ENCODE measurements around the gene TENM3.

The TENM3 gene

GRCh38 chr4:182532441-182532840, 289.2 kb downstream of the TENM3 start:
- DNase-seq = no peak

- DNase-seq = no peak
Measured at GRCh38 chr4:182533964-182534363, 290.8 kb downstream of the TENM3 start.

DNA sequence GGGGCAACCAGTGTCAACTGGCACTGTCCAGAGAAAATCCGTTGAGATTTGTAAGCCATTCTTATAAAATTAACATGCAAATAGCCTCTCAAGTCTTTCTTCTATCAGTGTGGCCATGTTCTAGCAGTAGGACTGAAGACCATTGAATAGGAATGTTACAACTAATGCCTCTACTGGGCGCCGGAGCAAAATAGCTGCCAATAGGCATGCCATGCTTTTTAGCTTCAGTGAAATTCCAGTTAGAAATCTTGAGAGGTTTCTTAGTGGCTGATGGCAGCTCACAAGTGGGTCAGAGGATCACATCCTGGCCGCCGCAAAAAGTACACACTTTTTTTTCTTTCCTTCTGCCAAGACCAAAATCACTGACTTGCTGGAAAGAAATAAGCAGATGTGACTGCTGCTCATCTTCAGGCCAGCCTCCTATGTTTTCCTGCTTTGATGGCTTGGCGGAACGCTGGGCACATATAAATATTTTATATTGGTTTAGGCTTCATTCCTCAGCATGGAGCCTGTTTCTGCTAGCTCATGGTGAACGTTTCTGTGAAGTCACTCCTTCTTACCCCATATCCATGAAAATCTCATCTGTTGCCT, 293.1 kb downstream of the TENM3 start:
- DNase-seq = no peak

DNA sequence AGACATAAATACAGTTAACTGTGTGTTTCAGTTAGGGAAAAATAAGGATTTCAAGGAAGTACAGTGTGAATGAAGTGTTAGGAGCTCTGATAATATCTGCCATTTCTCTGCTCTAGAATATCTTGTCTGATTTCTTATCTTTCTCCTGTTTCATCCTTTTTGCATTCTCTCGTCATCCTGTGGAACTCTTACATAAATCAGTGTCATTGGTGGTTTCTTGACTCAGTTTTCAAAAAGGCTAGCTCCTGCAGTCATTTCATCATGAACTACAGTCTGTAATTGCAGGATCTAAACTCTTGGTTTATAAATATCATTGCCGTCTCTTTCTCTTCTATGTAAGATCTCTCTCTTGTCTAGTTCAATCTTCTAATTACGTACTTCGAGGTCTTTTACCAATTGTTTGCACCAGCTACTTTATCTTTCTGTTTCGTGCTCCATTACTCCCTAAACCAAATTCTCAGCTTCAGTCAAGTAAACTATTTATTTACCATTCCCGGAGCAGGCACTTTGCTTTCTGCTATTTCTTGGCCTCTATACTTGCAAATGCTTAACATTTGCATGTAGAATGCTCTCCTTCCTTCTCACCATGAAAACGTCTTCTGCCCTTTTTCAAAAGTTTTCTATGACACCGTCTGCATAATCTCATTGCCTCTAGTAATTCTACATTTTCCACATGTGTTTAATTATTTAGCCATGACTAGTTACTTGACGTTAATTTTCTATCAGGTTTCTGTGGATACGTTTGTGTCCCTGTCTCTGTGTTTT, 294.0 kb downstream of the TENM3 start:
- no peak for DNase-seq

DNA sequence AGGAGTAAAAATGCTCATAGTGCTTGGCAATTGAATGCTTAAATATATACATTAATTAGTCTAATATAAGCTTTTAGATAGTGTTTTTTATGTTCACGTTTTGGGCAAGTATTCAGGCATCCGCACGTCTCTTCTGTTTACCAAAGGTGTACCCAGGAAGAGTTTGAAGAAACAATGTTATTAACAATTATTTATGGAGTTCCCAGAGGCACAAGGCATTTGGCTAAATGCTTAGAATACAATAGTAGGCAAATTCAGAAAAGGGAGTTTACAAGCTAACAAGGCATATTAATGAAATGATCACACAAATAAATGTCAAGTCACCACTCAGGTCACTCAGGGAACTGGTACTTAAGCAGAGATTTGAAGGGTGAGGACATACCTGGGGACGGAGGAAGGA, 294.8 kb downstream of the TENM3 start:
- no peak for DNase-seq

DNA sequence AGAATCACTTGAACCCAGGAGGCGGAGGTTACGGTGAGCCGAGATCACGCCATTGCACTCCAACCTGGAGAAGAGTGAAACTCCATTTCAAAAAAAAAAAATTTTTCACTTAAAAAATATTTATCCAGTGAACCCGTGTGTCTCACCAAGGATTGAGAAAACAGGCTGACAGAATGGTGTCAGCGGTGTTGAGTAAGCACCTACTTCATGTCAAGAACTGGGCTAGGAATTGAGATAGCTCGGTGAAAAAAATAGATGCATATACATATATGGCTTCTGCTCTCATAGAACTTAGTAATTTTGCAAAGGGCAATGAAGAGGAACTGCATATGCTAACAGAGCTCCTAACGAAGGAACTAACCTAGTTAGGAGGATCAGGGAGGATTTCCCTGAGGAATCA, 297.3 kb downstream of the TENM3 start:
- no peak for DNase-seq

GRCh38 chr4:182547435-182547834, 304.2 kb downstream of the TENM3 start:
- DNase-seq = peak; percentile 15

- DNase-seq = no peak
Measured at GRCh38 chr4:182548156-182548555, 305.0 kb downstream of the TENM3 start.

DNA sequence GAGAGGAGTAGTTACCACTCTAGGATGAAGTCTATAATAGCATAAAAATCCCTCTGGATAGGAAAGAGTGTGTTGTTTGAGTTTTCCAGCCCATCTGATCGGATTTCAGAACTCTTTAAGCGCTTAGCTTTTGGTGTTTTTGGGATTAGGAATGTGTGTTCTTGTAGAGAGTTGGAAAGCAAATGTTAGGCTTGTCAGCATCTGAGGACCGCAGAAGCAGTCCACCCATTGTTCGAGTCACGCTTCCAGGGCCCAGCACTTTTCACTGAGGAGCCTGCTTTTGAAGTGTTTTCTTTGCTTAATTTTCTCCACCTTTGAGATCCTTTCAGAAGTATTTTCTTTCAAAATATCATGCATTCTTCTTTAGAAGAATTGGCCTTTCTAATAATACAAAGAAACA, 306.2 kb downstream of the TENM3 start:
- no peak for DNase-seq

GRCh38 chr4:182552948-182553347, 309.7 kb downstream of the TENM3 start:
- no peak for DNase-seq

GRCh38 chr4:182553653-182554052, 310.5 kb downstream of the TENM3 start:
- no peak for DNase-seq

DNA sequence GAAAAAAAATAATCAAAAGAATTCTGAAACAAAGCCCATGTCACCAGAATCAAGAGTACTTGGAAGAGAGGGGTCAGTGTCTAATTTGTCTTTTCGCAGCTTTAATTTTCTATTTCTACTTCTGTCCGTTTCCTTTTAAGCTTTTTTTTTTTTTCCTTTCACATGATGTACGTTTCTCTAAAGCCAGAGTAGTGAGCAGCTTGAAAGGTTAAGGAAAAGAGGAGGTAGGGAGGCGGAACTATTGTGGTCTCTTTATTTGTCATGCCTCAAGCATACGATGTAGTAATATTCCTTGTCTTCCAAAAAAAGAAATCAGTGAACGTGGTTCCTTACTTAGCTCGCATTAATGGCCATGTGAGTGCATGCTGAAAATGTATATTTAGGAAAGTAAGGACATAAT, 311.5 kb downstream of the TENM3 start:
- DNase-seq = no peak

DNA sequence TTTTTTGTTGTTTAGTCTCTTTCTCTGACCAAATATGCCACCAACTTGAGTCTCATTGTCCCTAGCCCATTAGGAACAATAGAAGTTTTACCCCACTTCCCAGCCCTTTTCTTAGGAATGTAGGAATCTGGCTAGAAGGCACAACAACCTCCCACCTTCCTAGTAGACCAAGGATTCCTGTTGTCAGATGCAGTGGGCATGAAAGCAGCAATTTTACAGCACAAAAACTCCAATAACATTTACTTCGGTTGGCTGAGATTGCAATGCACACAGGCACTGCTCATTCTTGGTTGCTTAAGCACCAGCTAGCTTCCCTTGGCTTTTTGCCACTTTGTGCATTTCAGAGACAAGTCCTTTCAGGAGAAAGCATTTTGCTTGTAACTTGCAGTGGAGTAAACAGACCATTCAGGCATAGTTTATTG, 312.8 kb downstream of the TENM3 start:
- no peak for DNase-seq

DNA sequence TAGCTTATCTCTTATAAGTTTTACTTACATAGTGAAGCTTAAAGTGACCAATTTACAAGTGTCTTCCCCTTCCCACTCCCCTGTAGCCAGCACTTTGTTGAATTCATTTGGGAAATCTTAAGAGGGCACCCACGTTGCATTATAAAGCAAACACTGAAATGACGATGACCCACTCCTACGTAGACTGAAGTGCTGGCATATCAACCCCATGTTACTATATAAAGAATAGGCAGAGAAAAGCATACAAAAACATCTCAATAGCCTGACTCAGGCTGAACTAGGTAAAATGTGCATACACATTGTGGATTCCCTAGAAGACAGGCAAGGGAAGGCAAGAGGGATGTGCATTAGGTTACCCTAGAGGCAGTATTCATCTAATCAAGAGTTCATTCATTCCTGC, 313.4 kb downstream of the TENM3 start:
- DNase-seq = no peak

- DNase-seq = no peak
Measured at GRCh38 chr4:182560358-182560757, 317.2 kb downstream of the TENM3 start.

- no peak for DNase-seq
Measured at GRCh38 chr4:182562350-182562749, 319.1 kb downstream of the TENM3 start.

- no peak for DNase-seq
Measured at GRCh38 chr4:182564724-182565369, 321.6 kb downstream of the TENM3 start.

- DNase-seq = no peak
Measured at GRCh38 chr4:182567119-182567518, 323.9 kb downstream of the TENM3 start.

DNA sequence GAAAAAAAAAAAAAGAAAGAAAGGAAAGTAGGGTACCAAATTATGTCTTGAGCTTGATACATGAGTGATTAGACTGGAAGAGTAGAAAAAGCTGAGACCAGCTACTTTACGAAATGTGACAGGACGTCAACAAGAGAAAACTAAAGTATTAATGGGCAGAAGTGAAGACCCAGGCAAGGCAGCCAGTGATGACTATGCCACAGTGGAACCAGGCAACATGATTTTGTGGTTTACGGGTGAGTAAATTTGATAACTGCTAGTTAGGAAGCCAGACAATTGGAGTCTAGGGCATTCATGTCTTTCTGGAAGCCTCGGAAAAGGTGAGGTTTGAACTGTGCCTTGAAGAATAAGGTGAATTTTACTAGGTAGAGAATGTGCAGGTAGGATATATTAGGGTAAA, 326.4 kb downstream of the TENM3 start:
- DNase-seq = no peak

- DNase-seq = no peak
Measured at GRCh38 chr4:182574706-182575105, 331.5 kb downstream of the TENM3 start.

- no peak for DNase-seq
Measured at GRCh38 chr4:182575225-182575624, 332.0 kb downstream of the TENM3 start.

- DNase-seq = no peak
Measured at GRCh38 chr4:182576601-182577289, 333.5 kb downstream of the TENM3 start.

- no peak for DNase-seq
Measured at GRCh38 chr4:182577411-182577810, 334.2 kb downstream of the TENM3 start.

DNA sequence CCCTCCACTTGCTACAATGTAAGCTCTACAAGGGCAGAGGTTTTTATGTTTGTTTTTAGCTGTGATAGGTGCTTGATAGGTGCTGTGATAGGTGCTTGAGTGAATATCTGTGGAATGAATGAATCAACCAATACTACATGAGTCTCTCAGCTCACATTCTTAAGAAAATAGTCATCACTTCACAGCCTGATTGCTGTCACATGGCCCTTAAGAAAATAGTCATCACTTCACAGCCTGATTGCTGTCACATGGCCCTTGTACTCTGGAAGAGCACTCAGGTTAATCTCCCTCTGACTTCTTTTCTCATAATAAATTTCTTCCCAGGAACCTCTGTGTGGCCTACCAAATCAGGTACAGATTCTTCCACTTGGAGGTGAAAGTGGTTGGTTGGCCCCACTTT, 335.2 kb downstream of the TENM3 start:
- no peak for DNase-seq
